NCI-H2196 (cell line): ENCODE data around the gene CLCNKB.
"Not testable (repeated sequence)": the region's sequence is repeated elsewhere in the genome, so short reads cannot be mapped to it uniquely, and the experiment has no call there.

ENCODE experiments used
- DNase-seq: peaks from one replicate; lab custom pipeline; 2025; ENCODE audit not compliant: unreplicated experiment; lab: John Stamatoyannopoulos, UW

Gene CLCNKB

DNA sequence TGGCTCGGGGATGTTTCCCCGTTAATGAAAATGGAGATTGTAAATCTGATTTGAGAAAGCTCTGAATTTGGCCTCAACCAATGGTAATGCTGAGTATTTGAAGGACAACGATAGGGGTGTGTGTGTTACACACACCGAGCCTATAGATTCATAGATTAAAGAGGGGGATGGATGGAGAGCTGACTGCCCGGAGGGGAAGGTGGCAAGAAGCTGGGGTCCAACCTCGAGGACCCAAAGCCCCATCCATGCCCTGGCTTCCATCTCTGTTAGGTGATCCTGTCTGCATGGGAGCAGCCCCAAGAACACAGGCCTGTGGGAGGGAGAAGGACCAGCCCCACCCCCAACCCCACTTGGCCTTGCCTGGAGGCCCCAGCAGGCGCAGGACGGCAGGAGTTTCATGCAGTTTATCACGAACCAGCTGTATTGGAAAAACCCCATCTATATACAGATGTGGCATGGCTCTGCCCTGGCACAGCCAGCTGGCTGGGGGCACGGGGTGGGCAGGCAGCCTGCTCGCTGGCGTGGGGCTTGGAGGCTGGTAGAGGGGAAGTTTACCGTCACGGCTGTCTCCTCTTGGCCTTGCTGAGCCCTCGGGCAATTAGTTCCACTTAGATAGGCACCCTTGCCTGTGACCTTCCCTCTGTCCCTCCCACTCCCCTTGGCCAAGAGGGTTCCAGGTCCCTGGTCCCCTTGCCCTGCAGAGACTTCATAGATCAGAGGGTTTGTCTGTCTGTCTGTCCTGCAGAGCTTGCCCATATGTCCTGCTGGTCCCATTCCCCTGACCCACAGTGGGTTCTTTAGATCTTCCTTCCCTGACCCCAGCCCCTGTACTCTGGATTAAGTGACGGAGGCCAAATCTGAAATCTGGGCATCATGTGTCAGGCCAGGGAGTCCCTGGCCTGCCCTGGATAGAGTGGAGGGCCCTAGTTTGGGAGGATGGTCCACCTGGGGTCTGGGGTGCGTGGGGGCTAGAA, 28.8 kb upstream of the CLCNKB start:
- DNase-seq = no peak

GRCh38 chr1:16015491-16015890, 28.1 kb upstream of the CLCNKB start:
- no peak for DNase-seq

- no peak for DNase-seq
Measured at GRCh38 chr1:16015960-16016901, 27.4 kb upstream of the CLCNKB start.

DNA sequence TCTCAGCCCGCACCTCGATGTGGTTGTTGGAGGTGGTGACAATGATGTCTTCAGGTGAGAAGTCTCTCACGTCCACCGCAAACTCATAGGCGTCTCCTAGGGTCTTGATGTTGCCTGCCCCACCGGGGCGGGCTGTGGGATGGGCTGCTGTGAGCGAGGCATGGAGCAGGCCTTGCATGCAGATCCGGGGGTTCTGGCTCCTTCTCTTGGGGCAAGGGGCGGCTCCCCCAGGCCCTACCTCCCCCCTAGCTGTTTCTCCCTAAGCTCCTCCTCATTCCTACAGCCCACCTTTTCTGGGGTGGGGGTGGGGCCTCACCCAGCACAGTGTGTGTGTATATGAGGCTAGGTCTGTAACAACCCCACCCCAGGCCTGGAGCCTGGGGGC, 26.5 kb upstream of the CLCNKB start:
- DNase-seq = no peak

- DNase-seq = no peak
Measured at GRCh38 chr1:16017461-16018303, 25.9 kb upstream of the CLCNKB start, which contains the start of gene HSPB7. HSPB7 (minus strand) TSS chr1:16018043; CDS start chr1:16017963, 80 bp downstream.

DNA sequence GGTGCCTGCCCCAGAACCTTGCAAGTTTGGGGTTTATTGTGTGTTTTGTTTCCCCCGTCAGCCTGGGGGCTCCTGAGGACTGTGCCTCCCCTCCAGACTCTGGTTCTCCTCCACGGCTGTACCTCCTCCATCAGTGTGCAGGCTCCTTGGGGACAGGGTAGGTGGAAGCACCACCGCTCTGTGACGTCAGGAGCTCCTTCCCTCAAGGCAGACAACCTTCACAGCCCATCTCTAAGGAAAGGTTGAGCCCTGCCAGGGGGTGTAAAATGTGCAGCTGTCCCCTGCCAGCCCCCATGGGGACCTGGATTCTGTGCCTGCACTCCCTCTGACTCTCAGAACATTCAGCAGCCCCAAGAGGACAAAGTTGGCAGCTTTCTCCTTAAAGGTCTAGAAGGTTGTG, 25.3 kb upstream of the CLCNKB start:
- DNase-seq = no peak

GRCh38 chr1:16018749-16019643, 24.6 kb upstream of the CLCNKB start:
- no peak for DNase-seq

- no peak for DNase-seq
Measured at GRCh38 chr1:16019644-16020277, 23.8 kb upstream of the CLCNKB start.

- DNase-seq = no peak
Measured at GRCh38 chr1:16020325-16020724, 23.3 kb upstream of the CLCNKB start.

GRCh38 chr1:16020878-16021277, 22.7 kb upstream of the CLCNKB start:
- not testable (repeated sequence) for DNase-seq

GRCh38 chr1:16021681-16022080, 21.9 kb upstream of the CLCNKB start, which contains the start of gene CLCNKA:
CLCNKA (plus strand) TSS chr1:16022036; CDS start chr1:16022620, 584 bp downstream.
- no peak for DNase-seq

DNA sequence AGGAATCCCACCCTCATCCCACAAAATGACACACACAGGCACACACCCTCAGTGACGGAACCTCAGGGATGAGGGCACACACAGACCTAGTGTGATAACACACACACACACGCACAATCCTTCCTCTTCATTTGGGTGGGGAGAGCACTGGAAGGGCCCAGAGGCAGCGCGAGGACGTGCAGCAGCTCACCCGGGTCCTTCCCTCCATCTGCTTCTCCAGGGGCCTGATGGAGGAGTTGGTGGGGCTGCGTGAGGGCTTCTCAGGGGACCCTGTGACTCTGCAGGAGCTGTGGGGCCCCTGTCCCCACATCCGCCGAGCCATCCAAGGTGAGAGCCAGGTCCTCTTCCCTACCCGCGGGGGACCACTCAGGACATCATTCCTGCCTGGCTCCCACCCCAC, 21.2 kb upstream of the CLCNKB start:
- DNase-seq = no peak

DNA sequence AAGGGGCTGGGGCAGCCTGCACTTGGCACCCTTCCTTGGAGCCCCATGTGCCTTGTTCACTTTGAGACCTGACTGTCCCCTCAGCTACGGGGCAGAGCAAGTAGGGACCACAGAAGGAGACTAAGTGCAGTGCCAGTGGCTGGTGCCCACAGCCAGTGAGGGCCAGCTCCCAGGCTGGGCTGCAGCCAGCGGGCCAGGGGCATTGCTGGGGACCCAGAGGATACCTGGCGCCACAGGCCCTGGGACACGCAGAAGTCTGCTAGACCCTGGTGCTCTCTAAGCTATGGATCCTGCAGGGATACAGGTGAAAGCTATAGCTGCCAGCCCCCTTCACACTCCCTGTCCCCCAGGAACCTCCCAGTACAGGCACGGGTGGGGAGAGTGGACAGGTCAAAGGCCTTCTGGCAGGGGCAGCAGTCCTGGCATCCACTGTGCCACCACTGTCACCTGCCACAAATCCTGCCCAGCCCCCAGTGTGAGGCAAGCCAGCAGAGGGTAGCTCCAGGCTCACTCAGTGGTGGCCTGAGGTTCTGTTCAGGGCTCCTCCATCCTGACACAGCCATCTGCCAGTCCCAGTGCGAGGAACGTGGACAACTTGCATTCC, 20.4 kb upstream of the CLCNKB start:
- DNase-seq = no peak

- not testable (repeated sequence) for DNase-seq
Measured at GRCh38 chr1:16026302-16026701, 17.3 kb upstream of the CLCNKB start.

- DNase-seq = no peak
Measured at GRCh38 chr1:16026723-16027484, 16.7 kb upstream of the CLCNKB start.

- no peak for DNase-seq
Measured at GRCh38 chr1:16028237-16029002, 15.2 kb upstream of the CLCNKB start.

- DNase-seq = not testable (repeated sequence)
Measured at GRCh38 chr1:16029003-16029268, 14.6 kb upstream of the CLCNKB start.
